GM18951 (cell line): ENCODE data around the gene AK8.
A peak's percentile ranks its signal among the peaks of the same experiment; 100 is the strongest.

Source experiments
- POLR2A ChIP-seq: IDR thresholded peaks from 4 replicates; pipeline ENCODE4 v1.6.1; 2011; ENCODE audit warnings: mild to moderate bottlenecking; ENCODE audit not compliant: insufficient read length, insufficient read depth; ENCODE audit errors: extremely low read depth
- in situ Hi-C: fragments of 300-500 bp; cut with MboI; formaldehyde crosslinking; loops from one replicate; pipeline ENCODE4 v1.12.0; 2022; ENCODE audit warnings: low sequenced_read_pairs, mixed read lengths, inconsistent platforms; ENCODE audit not compliant: unreplicated experiment

Gene AK8

GRCh38 chr9:132877824-132878694, at the start of gene AK8:
AK8 (minus strand) TSS chr9:132878284; CDS start chr9:132878255, 29 bp downstream.
- in situ Hi-C loops: no loop called here
- peak; percentile 55 for TF ChIP-seq POLR2A

GRCh38 chr9:132927704-132928103, 49.6 kb upstream of the AK8 start:
- TF ChIP-seq POLR2A: no peak
- in situ Hi-C loops: no loop called here

- in situ Hi-C loops: no loop called here
- TF ChIP-seq POLR2A: no peak
Observed at GRCh38 chr9:132923346-132923902, 45.3 kb upstream of the AK8 start.

GRCh38 chr9:132919614-132920268, 41.7 kb upstream of the AK8 start:
- no peak for TF ChIP-seq POLR2A
- in situ Hi-C loops: no loop called here

- in situ Hi-C loops: no loop called here
- no peak for TF ChIP-seq POLR2A
Observed at GRCh38 chr9:132914924-132915323, 36.8 kb upstream of the AK8 start.

- in situ Hi-C loops: no loop called here
- no peak for TF ChIP-seq POLR2A
Observed at GRCh38 chr9:132912131-132912530, 34.0 kb upstream of the AK8 start.

GRCh38 chr9:132910376-132910775, 32.3 kb upstream of the AK8 start:
- no peak for TF ChIP-seq POLR2A
- in situ Hi-C loops: no loop called here

- in situ Hi-C loops: no loop called here
- TF ChIP-seq POLR2A: no peak
Observed at GRCh38 chr9:132909311-132909710, 31.2 kb upstream of the AK8 start.

- in situ Hi-C loops: no loop called here
- no peak for TF ChIP-seq POLR2A
Observed at GRCh38 chr9:132908635-132909034, 30.6 kb upstream of the AK8 start.

GRCh38 chr9:132905726-132906125, 27.6 kb upstream of the AK8 start:
- TF ChIP-seq POLR2A: no peak
- in situ Hi-C loops: no loop called here

- no peak for TF ChIP-seq POLR2A
- in situ Hi-C loops: no loop called here
Observed at GRCh38 chr9:132903574-132904492, 25.7 kb upstream of the AK8 start.

- in situ Hi-C loops: no loop called here
- TF ChIP-seq POLR2A: no peak
Observed at GRCh38 chr9:132901858-132902831, 24.1 kb upstream of the AK8 start.
